Ureter (tissue), 1 donor: ENCODE data around the gene UBLCP1. TPM values are rescaled to one million over a fixed set of nuclear protein-coding genes. Genes with fewer than 3 reads are reported as not detected.
"Not testable (repeated sequence)": the region's sequence is repeated elsewhere in the genome, so short reads cannot be mapped to it uniquely, and the experiment has no call there.

ENCODE experiments used
- DNase-seq: peaks from one replicate; pipeline ENCODE4 v3.0.0-alpha.2; 2020; ENCODE audit warnings: low spot score
- total RNA-seq: library from RNA; stranded (reverse); gene quantifications from one replicate; pipeline ENCODE4 v1.2.4, GENCODE V29; 2023
- donor health status: DM: yes; HTN: yes; CAD: no.

The UBLCP1 gene, protein sequence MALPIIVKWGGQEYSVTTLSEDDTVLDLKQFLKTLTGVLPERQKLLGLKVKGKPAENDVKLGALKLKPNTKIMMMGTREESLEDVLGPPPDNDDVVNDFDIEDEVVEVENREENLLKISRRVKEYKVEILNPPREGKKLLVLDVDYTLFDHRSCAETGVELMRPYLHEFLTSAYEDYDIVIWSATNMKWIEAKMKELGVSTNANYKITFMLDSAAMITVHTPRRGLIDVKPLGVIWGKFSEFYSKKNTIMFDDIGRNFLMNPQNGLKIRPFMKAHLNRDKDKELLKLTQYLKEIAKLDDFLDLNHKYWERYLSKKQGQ
- total RNA-seq, result 28.9 TPM

DNA sequence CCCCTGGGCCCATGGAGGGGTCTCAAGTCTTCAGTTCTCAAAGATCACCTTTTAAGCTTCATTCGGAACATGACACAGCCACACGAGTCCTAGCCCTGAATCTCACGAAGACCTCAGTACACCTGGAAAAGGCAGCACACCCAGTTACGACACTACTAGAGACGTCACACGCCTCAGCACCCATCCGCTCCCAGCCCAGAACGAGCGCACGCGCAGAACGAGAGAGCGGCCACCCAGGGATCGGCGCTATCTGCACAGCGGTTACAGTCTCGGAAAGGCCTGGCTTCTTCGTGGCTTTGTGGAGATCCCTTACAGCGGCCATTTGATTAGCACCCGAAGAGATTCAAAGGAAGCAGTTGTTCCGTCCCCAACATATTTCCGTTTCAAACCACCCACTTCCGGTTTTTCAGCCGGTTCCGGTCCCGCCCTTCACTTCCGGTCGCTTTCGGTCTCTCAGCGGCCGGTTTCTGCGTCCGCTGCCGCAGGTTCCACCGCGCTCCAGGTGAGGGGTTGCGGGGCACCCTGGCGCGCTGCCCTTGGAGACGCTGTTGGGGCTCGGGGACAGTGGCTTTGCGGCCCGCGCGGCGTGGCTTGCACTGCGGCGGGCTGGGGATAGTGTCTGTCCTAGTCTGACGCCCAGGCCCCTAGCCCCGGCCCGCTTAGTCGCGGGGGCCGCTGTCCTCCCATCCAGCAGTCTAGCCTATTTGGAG lies at the start of gene UBLCP1:
Gene UBLCP1, plus strand, starts transcription at position 432 of the 710 bp plus-strand sequence. CDS start 5,626 bp downstream, outside the sequence.
- DNase-seq, result peak; percentile 78

DNA sequence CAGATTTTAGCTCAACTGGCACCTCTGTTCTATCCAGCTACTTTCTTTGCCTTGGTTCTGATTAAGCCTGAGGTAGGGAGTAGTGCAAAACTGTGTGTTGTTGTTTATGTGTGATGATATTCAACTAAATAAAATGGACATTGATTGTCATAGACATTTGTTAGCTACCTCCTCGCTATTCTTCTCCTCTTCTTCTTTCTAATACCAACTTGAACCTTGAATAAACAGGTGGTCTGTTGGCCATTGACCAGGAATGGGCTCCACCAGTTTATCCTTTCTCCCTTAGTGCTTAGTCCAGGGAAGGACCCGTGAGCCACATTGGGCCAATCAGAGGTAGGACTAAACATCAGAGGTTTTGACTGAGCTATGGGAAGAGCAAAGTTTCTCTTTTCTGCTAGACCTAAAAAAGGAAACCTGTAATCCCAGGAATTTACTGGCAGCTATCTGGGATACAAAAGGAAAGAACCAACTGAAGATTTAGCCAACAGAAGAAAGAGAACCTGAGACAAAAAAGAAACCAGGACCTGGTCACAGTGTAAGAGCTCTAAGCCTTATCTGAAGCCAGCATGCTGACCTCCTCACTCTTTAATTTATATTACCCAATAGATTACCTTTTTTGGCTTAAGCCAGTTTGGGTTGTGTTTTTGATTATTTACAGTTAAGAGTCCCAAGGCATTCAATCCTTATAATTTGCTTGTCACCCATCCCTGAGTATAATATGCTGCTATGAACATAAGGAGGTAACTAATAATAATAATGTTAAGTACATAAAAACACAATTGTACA lies 48.4 kb upstream of the UBLCP1 start:
- DNase-seq, result no peak

DNA sequence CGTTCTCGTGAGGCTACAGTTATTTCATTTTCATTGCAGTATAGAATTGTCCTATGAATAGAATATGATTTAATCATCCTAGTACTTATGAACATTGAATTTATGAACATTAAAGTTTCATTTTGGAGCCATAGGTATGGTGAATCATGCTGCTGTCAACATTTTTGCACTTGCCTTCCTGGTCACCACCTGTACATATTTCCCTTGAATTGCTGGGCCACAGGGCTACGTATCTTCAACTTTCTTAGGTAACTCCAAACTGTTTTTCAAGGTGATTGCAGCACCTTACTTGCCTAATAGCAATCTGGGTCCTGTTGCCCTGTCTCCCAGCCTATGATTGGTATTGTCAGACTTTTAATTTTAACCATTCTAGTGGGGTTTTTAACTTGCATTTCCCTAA lies 47.2 kb upstream of the UBLCP1 start:
- DNase-seq, result no peak

DNA sequence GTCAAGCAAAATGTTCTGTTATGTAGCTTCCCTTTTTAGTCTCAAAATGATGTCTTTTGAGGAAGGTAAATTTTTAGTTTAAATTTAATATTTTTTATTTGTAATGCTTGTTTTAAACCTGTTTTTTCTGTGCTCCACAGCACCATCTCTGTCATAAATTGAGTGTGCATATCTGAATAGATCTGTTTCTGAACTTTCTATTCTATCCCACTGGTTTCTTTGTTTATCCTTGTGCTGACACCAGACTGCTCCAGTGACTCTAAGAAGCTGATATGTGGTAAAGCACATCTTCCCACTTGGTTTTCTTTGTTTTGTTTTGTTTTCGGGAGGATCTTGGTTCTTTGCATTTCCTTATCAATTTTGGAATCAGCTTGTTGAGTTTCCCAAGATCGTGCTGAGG lies 46.6 kb upstream of the UBLCP1 start:
- no peak for DNase-seq

DNA sequence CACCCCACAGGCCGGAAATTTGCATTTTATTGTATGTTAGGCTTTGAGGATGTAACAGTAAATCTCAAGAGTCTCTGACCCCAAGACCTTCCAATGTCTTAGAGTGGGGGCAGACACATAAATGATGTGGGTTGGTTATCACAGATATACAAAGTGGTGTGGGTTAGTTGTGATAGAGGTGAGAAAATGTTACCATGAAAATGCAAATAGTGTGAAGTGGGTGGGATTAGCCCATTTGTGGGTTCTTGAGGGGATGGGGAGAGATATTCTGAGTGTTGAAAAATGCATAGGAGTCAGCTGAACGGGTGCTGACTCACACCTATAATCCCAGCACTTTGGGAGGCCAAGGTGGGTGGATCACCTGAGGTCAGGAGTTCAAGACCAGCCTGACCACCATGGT lies 45.9 kb upstream of the UBLCP1 start:
- DNase-seq, result no peak

DNA sequence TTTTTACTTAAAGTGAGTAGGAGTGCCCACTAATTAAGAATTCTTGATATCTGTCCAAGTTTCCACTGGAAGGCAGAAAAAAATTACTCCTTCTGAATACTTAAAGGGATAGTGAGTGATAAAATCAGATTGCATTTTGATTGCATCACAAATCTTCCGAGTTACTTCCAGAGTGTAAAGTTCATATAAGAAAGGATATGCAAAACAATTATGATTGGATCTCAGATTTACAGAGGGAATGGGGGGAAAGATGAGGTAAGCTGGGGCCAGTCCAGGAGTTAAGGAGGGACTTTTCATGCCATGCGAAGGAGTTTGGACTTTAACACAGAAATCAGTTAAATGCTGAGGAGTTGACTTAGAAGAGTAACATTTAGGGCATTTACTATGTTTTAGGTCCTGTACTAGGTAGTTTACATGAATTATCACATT lies 44.5 kb upstream of the UBLCP1 start:
- no peak for DNase-seq

DNA sequence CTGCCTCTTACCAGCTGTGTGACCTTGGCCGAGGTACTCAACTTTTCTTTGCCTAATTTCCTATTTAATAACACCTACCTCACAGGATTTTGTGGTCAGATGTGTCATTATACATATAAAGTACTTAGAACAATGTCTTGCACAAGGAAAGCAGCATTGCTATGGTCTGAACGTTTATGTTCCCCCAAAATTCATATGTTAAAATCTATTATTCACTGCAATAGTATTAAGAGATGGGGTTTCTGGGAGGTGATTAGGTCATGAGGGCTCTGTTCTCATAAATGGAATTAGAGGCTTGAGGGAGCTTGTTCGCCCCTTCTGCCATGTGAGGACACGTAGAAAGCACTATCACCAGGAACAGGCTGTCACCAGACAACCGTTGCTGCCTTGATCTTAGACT lies 42.9 kb upstream of the UBLCP1 start:
- DNase-seq, result no peak

DNA sequence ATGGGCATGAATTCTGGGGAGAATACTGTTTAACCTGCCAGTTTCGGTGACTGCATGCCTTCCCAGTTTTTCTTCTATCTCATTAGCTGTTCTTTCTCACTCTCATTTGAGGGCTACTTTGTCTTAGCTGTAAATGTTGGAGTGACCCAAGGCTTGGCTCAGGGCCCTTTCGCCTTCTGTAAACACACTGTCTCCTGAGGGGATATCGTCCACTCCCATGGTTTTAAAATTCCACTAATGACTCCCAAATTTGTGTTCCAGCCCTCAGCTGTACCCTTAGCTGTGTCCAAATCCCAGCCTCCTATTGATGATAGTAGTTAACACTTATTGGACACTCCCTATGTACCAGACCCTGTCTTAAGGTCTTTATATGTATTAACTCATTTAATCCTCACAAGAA lies 39.6 kb upstream of the UBLCP1 start:
- DNase-seq, result no peak

DNA sequence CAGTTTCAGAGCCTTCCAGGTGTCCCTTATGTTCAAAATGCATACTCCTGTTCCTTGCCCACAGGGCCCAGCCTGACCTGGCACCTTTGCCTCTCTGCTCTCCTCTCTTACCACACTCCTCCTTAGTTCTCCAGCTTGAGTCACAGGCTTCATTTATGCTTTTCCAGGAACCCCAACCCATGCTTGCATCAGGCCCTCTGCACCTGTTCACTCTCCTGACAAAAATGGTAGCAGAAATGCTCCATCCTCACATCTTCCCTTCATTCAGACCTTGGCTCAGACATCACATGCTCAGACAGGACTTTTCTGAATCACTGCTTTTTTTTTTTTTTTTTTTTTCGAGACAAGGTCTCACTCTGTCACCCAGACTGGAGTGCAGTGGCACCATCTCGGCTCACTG lies 38.6 kb upstream of the UBLCP1 start:
- DNase-seq, result no peak

DNA sequence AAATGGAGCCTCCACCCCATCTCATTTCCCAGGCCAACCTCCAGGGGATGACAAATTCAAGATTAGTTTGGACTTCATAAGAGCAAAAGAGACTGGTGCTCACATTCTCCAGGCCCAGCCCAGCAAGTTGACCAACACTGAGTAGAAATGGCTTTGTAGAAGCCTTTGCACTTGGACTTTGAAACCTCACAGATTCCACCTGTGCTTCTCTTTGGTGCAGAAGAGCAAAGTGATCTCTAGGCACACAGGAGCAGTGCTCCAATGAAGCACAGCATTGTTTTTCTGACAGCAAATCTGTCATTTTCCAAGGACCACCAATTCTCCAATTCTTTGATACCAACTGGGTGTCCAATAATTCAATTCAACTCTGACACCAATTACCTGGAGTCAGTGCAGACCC lies 36.6 kb upstream of the UBLCP1 start:
- DNase-seq, result no peak

DNA sequence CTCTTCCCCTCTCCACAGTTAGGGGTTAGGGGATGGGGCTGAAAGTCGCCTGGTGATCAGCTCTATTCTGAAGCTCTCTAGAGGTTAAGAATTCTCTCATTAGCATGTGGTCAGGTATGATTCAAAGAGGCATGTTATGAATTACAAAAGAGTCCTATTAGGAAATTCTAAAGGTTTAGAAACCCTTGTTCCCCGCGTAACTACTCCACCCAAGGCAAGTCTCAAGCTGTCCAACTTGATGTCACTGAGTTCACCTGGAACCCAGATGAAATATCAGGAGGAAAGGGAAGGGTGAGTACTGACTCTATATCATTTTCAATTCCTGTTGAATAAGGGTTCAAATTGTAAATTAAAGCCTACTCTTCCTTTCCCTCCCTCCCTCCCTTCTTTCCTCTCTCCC lies 35.6 kb upstream of the UBLCP1 start:
- DNase-seq, result no peak

DNA sequence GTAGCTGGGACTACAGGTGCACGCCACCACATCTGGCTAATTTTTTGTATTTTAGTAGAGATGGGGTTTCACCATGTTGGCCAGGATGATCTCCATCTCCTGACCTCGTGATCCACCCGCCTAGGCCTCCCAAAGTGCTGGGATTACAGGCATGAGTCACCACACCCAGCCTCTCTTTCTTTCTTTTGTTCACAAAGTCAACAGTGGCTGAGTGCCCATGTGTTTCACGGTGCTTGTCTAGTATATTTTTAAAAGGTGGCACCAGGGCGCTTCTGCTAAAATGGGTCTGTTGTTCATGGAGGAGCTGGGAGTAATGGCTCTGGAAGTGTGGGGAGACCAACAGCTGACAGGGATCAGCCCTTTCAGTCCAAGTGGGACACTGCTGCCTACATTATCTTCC lies 35.0 kb upstream of the UBLCP1 start:
- not testable (repeated sequence) for DNase-seq

DNA sequence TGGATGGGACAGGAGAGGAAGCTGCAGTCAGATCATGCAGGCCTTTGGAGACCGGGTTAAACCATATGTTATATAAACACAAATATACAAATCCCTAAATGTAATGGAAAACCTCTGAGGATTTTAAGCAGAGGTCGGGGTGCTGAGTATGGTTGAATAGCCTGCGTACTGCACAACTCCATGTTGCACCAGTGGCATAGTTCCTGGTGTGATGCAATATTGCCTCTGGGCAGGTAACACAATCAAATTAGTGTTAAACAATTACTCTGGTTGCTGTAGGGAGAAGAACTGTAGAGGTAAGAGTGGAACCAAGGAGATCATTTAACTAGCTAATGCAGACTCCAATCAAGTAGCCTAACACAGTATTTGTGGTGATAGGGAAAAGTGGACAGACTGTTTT lies 32.4 kb upstream of the UBLCP1 start:
- no peak for DNase-seq

DNA sequence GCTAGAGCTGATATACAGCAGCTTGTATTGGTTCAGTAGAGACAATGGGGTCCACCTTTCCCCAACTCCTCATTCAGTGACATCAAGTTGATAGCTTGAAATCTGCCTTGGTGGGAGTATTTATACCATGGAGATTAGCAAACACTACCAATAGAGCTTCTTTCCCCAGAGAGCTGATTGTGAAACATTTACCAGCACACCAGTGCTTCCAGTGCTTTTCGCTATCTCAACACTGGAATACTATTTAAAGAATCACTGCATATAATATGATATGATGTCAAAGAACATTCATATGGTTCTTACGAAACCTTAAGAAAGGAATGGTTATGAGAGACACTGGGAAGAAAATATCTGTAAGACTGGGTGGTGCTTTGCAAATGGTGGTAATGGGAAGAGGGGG lies 31.9 kb upstream of the UBLCP1 start:
- DNase-seq, result no peak

DNA sequence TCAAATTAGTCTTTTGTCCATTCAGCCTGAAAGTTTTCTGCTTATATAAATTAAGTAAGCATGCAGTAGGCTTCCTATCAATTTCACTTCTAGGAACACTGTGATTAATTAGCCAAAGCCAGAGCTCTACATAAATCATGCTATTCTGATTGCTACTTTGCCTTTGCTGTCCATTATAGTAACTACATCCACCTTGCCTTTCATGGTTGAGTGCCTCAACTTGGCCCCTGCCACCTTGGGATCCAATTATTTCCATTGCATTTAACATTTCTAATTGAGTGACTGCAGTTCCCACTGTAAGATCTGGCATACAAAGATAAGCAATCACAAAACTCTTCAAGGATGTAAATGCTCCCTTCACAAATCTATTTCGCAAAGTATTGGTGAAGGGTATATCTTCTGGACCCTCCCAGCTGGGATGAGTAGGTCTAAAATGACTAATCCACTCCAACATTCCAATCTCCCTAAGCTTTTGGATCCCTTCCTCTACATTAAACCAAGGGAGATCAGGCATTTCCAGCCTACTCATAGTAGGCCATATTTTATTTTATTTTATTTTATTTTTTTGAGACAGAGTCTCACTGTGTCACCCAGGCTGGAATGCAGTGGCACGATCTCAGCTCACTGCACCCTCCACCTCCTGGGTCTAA lies 27.1 kb upstream of the UBLCP1 start:
- DNase-seq, result not testable (repeated sequence)

DNA sequence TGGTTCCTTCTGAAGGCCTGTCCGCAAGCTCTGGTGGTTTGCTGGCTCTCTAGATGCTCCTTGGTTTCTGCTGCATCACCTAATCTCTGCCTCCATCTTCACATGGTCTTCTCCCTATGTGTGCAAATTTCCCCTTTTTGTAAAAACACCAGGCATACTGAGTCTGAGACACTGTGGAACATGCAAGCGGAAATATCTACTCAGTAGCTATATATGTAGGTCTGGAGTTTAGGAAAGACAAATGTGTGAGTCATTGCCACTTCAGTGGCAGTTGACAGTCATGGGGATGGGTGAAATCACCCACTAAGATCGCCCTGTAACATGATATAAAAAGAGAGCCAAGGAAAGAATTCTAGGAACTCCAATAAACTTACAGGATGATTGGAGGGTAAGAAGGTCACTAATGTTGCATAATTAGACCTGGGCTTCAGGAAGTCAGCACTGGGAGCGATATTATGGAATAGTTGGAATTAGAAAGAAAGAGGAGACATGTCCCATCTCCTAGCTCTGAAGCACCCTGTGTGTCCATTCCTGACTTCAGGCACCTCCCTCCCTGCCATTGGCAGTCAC lies 22.7 kb upstream of the UBLCP1 start:
- no peak for DNase-seq

DNA sequence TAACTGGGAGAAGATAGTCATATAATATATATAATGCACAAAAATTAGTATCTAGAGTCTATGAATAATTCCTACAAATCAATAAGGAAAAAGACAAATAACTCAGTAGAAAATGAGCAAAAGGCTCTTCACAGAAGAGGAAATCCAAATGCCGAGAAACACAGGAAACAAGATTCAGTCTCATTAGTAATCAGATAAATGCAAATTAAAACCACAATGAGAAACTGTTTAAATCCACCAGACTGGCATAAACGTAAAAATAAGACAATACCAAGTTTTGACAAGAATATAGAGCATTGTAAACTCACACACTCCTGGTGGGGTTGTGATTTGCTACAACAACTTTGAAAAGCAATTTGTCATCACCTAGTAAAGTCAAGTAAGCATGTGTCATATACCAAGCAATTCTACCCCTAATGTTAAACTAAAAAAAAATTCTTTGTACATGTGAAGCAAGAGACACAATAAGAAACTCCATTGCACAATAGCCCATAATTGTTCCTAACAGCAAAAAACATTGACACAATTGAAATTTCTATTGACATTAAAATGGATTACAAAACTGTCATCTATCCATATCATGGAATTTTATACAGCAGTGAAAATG lies 21.0 kb upstream of the UBLCP1 start:
- no peak for DNase-seq

DNA sequence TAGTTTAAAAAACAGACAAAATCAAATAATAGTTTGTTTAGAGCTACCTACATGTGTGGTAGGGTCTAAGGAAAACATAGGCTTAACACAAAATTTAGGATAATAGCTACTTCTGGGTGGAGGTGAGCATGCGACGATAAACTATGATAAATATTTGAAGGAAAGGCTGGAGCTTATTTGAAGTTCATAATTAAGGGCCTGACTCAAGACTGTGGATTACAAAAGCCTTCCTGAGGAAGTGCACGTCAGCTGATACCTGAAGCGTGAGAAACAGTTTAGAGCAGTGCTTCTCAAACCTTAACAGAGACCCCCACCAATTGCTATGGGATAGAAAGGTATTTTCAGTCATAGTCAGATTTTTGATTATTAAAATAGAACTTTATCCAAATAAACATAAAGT lies 20.4 kb upstream of the UBLCP1 start:
- DNase-seq, result no peak

DNA sequence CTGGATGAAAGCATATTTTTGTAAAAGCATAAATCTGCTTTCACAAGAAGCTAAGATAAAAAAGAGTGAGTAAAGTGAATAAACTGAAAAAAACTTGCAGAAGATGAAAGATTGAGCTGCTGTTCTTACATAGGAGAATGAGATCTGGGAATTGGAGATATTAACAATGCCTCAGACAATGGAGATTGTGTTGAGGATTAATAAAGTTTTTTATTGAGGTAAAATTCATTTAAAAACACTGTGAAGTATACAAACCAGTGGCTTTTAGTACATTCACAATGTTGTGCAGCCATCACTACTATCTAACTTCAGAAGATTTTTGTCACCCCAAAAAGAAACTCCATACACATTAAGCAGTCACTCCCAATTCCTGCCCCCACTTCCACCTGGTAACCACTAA lies 19.7 kb upstream of the UBLCP1 start:
- DNase-seq, result no peak

DNA sequence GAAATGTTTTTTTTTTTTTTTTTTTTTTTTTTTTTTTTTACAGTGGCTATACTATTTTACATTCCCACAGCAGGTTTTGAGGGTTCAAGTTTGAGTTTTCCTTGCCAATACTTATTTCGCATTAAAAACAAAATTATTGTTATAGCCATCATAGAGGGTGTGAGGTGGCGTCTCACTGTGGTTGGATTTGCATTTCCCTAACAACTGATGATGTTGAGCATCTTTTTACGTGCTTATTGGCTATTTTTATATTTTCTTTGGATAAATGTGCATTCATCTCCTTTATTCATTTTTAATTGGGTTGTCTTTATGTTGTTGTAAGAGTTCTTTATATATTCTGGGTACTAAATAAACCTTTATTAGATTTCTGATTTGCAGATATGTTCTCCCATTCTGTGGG lies 18.9 kb upstream of the UBLCP1 start:
- DNase-seq, result no peak

DNA sequence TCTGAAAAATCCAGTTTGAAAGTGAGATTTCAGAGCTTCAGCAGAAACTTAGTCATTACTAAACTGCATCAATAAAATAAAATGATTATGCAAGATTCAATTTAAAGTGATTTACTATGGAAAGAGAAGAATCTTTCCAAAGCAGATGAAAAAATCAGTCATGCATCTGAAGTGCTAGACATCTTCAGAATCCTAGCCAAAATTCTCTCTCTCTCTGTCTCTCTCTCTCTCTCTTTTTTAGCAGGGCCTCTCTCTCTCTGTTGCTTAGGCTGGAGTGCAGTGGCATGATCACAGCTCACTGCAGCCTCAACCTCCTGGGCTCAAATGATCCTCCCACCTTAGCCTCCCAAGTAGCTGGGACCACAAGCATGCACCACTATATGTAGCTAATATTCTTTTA lies 18.2 kb upstream of the UBLCP1 start:
- DNase-seq, result no peak
